ENCODE measurements around the gene BCAT1. TPM values are rescaled to one million over a fixed set of nuclear protein-coding genes. Genes with fewer than 3 reads are reported as not detected.

BCAT1 gene
- total and polyA plus RNA-seq, 2 experiments from 2014 or later: 46.4 to 72.8 TPM

GRCh38 chr12:24850496-24850895, 98.4 kb downstream of the BCAT1 start:
- Histone ChIP-seq H3K36me3 (replicated peaks; ENCODE audit: insufficient read depth, low read depth) (no peaks in the 10 kb centered on the region), H2AFZ (no peak overlapping the region), H3K79me2 (no peaks in the 10 kb centered on the region), H3K27me3 (no peaks in the 10 kb centered on the region), H3K9me3 (ENCODE audit: low read depth) (no peaks in the 10 kb centered on the region), H3K4me2 (no peak overlapping the region), H3K9me2 (replicated peaks; ENCODE audit: insufficient read depth) (no peaks in the 10 kb centered on the region), H4K20me1 (ENCODE audit: insufficient read depth, poor library complexity, severe bottlenecking) (no peaks in the 10 kb centered on the region), H3K4me3 (no peak overlapping the region), H3K4me1 (ENCODE audit: insufficient read depth) (no peaks in the 10 kb centered on the region), H3K27ac (no peak overlapping the region)
- WGBS (ENCODE audit: low lambda C conversion rate, missing lambda C conversion rate): 90% methylated on average over 3 of the region's 3 CpGs
- DNase-seq (ENCODE audit: low spot score): no peak
- TF ChIP-seq CTCF (IDR thresholded peaks at IDR 0.05; ENCODE audit: poor library complexity): no peak
- no peak for TF ChIP-seq EZH2 (IDR thresholded peaks at IDR 0.05; ENCODE audit: borderline replicate concordance)
- TF ChIP-seq EZH2phosphoT487 (IDR thresholded peaks at IDR 0.05; ENCODE audit: low read depth, severe bottlenecking, unreplicated experiment): no peak

GRCh38 chr12:24848941-24849477, 99.9 kb downstream of the BCAT1 start:
- Histone ChIP-seq H3K36me3 (replicated peaks; ENCODE audit: insufficient read depth, low read depth) (no peaks in the 10 kb centered on the region), H2AFZ (no peak overlapping the region), H3K27me3 (no peaks in the 10 kb centered on the region), H3K4me2 (no peak overlapping the region), H3K79me2 (no peaks in the 10 kb centered on the region), H3K27ac (no peak overlapping the region), H3K4me1 (ENCODE audit: insufficient read depth) (no peaks in the 10 kb centered on the region), H3K4me3 (no peak overlapping the region), H3K9me3 (ENCODE audit: low read depth) (no peaks in the 10 kb centered on the region), H4K20me1 (ENCODE audit: insufficient read depth, poor library complexity, severe bottlenecking) (no peaks in the 10 kb centered on the region), H3K9me2 (replicated peaks; ENCODE audit: insufficient read depth) (no peaks in the 10 kb centered on the region)
- no peak for DNase-seq (ENCODE audit: low spot score)
- 95% methylated on average over 8 of the region's 8 CpGs for WGBS (ENCODE audit: low lambda C conversion rate, missing lambda C conversion rate)
- TF ChIP-seq CTCF (IDR thresholded peaks at IDR 0.05; ENCODE audit: poor library complexity): no peak
- no peak for TF ChIP-seq EZH2phosphoT487 (IDR thresholded peaks at IDR 0.05; ENCODE audit: low read depth, severe bottlenecking, unreplicated experiment)
- TF ChIP-seq EZH2 (IDR thresholded peaks at IDR 0.05; ENCODE audit: borderline replicate concordance): no peak

- no peak overlapping the region for H2AFZ ChIP-seq
- WGBS (ENCODE audit: low lambda C conversion rate, missing lambda C conversion rate): 95% methylated on average over 2 of the region's 2 CpGs
- TF ChIP-seq CTCF (IDR thresholded peaks at IDR 0.05; ENCODE audit: poor library complexity) (no peak), EZH2phosphoT487 (IDR thresholded peaks at IDR 0.05; ENCODE audit: low read depth, severe bottlenecking, unreplicated experiment) (no peak), EZH2 (IDR thresholded peaks at IDR 0.05; ENCODE audit: borderline replicate concordance) (no peak)
- DNase-seq (ENCODE audit: low spot score): no peak
- H3K4me2 ChIP-seq: no peak overlapping the region
- H3K36me3 ChIP-seq (replicated peaks; ENCODE audit: insufficient read depth, low read depth): no peaks in the 10 kb centered on the region
- H3K4me1 ChIP-seq (ENCODE audit: insufficient read depth): no peaks in the 10 kb centered on the region
- no peaks in the 10 kb centered on the region for H3K27me3 ChIP-seq
- H3K27ac ChIP-seq: no peak overlapping the region
- H4K20me1 ChIP-seq (ENCODE audit: insufficient read depth, poor library complexity, severe bottlenecking): no peaks in the 10 kb centered on the region
- H3K9me2 ChIP-seq (replicated peaks; ENCODE audit: insufficient read depth): no peaks in the 10 kb centered on the region
- no peaks in the 10 kb centered on the region for H3K9me3 ChIP-seq (ENCODE audit: low read depth)
- H3K79me2 ChIP-seq: no peaks in the 10 kb centered on the region
- no peak overlapping the region for H3K4me3 ChIP-seq
Measured at GRCh38 chr12:24846689-24847088, 102.2 kb downstream of the BCAT1 start.

All from hepatocyte (in vitro differentiated cells).